GM20000 (cell line): ENCODE measurements around the gene STAT4.

Experiments
- DNase-seq: peaks from one replicate; pipeline ENCODE4 v3.0.0; 2012; ENCODE audit warnings: low spot score
- CTCF ChIP-seq: IDR thresholded peaks from 2 replicates; pipeline ENCODE4 v1.5.1; 2012; ENCODE audit warnings: mild to moderate bottlenecking, control low read depth; ENCODE audit errors: extremely low read depth, missing control alignments

The STAT4 gene

GRCh38 chr2:191013932-191014652 lies 136.7 kb downstream of the STAT4 start, which contains the start of gene STAT1:
Gene STAT1 (minus strand): TSS chr2:191014171. CDS start chr2:191010003, 4,168 bp downstream.
- DNase-seq: peak; percentile 97
- no peak for TF ChIP-seq CTCF

- DNase-seq: no peak
Measured at GRCh38 chr2:191013682-191013931, 137.2 kb downstream of the STAT4 start.

DNA sequence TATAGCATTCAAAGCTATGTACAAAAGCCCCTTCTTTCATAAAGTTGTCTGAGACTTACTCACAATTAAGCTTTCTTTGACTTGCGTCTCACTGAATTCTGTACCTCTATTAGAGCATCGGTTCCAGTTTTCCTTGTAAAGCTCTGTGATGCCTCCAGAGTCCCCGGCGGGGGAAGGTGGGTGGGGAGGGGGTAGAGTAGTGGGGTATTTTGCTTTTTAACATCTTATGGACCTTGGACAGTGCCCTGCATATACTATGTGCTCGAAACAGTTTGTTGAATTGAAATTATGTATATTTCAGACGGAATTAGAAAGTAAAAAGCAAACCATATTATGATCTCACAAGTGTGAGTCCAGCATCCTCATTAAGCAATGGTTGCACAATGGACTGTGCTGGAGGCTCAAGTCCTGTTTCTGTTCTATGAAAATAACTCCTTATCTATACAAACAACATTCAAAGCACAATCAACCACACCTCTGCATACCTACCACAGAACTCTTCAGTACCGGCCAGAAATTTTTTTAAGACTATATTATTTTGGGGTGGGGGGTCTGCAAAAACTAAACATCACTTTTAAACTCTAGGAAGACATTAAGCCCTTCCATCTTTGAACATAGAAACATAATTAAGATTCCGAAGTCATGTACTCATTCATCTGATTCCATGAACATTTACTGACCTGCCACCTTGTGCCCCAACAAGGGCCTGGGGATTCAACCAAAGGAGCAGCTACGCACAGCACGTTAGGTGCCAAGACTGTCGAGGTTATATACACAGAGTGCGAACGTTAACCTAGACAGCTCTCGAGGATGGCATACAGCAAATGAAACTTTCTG lies 137.7 kb downstream of the STAT4 start:
- no peak for DNase-seq
- TF ChIP-seq CTCF: no peak

More at GRCh38 chr2:191013682-191013931, 137.2 kb downstream of the STAT4 start:
- no peak for TF ChIP-seq CTCF

GRCh38 chr2:191012346-191012745 lies 138.4 kb downstream of the STAT4 start:
- no peak for TF ChIP-seq CTCF
- no peak for DNase-seq

GRCh38 chr2:191010887-191011885 lies 139.6 kb downstream of the STAT4 start:
- TF ChIP-seq CTCF: no peak
- DNase-seq: no peak

GRCh38 chr2:191009541-191010374 lies 141.0 kb downstream of the STAT4 start:
- DNase-seq: no peak
- no peak for TF ChIP-seq CTCF
